Adrenal gland (tissue), 5 donors: ENCODE data around the gene CDC23.

ENCODE experiments used
- POLR2A ChIP-seq, 2 donors: fragments of 450-650 bp; IDR thresholded peaks; one replicate each; pipeline ENCODE4 v1.6.1; 2017; ENCODE audit warnings: antibody characterized with exemption in 2 of 2, mild to moderate bottlenecking in 2 of 2, moderate library complexity in 1 of 2
- TF ChIP-seq, protein P1 (sequence below), 6 experiments: fragments of 450-650 bp in 4 of 6; fragments of 200-600 bp in 2 of 6; sonication (generic) in 1 of 6; IDR thresholded peaks; 1 replicate in 5 of 6; 2 replicates in 1 of 6; pipeline versions ENCODE4 v1.5.1 to v1.8.0; 2016 to 2021; ENCODE audit warnings: antibody characterized with exemption in 6 of 6, mild to moderate bottlenecking in 2 of 6, moderate library complexity in 1 of 6
- donor health status: DM: no; HTN: no; CAD: no.

- TF ChIP-seq, protein P1, sequence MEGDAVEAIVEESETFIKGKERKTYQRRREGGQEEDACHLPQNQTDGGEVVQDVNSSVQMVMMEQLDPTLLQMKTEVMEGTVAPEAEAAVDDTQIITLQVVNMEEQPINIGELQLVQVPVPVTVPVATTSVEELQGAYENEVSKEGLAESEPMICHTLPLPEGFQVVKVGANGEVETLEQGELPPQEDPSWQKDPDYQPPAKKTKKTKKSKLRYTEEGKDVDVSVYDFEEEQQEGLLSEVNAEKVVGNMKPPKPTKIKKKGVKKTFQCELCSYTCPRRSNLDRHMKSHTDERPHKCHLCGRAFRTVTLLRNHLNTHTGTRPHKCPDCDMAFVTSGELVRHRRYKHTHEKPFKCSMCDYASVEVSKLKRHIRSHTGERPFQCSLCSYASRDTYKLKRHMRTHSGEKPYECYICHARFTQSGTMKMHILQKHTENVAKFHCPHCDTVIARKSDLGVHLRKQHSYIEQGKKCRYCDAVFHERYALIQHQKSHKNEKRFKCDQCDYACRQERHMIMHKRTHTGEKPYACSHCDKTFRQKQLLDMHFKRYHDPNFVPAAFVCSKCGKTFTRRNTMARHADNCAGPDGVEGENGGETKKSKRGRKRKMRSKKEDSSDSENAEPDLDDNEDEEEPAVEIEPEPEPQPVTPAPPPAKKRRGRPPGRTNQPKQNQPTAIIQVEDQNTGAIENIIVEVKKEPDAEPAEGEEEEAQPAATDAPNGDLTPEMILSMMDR (IDR thresholded peaks at IDR 0.05): no peak
- TF ChIP-seq POLR2A (IDR thresholded peaks at IDR 0.05): no peak
Measured at GRCh38 chr5:138177941-138178515, 35.1 kb downstream of the CDC23 start.
